Left ventricle myocardium superior (tissue), 1 donor: ENCODE results near the gene BTBD16. TPM values are rescaled to one million over a fixed set of nuclear protein-coding genes. Genes with fewer than 3 reads are reported as not detected.

Source experiments
- ATAC-seq: fragments of 200-7000 bp; cut with Tn5 transposase; one replicate; pipeline ENCODE4 v1.9.1; 2020; ENCODE audit warnings: mild to moderate bottlenecking, moderate library complexity
- DNase-seq: peaks from one replicate; pipeline ENCODE4 v3.0.0-alpha.2; 2020
- intact Hi-C: fragments of 100-400 bp; cut with micrococcal nuclease; formaldehyde crosslinking; loops from one replicate; pipeline ENCODE4 v1.11.0; 2022
- total RNA-seq: library from RNA; stranded (reverse); fragmentation: NEBNext Ultra II Directional; extraction: Animal tissue kit (Norgen Biotek cat#: 25700); gene quantifications from one replicate; pipeline ENCODE4 v1.2.1, GENCODE V29; 2021
- donor health status: DM: no; HTN: yes; CAD: no; lungs with severe emphysema.

BTBD16 gene
- total RNA-seq, 1 donor from 2014 or later: not detected

DNA sequence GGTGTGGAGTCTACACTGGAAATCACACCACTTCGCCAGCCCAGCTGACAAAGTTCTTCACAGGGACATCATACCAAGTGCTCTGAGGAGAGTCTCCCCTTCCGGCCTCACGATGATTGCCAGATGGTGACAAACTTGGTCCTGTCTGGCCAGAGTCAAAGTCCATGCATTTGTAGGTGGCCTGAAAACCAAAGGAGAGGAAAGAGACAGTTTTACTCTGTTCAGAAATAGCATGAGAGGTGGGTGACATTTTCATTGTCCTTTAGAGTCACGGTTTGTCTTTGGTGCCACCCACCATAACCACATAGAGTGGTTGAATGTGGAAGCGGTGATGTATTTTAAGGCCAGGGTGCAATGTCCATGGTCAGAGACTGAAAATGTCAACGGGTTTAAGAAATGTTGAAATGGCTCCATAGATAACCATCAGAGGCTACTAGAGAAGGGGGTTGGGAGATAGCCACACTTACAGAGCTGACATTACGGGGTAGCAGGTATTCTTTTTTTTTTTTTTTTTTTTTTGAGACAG lies 33.0 kb downstream of the BTBD16 start:
- intact Hi-C loops: no loop called here
- ATAC-seq (no peak), DNase-seq (no peak)

DNA sequence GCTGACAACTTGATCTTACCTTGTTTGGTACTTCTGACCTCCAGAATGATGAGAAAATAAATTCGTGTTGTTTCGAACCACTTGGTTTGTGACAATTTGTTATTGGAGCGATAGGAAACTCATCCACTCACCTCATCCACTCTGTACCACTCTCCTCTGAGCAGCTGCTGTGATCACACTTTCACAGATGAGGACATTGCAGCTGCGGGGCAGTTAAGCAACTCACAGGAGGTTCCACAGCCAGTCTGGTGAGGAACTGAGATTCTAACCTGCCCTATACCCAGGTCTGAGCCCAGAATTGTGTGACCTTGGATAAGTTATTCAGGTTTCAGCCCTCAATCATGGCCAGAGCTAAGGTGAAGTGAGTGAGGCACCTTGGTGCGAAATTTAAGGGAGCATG lies 35.2 kb downstream of the BTBD16 start:
- ATAC-seq (no peak), DNase-seq (no peak)
- intact Hi-C loops: no loop called here

DNA sequence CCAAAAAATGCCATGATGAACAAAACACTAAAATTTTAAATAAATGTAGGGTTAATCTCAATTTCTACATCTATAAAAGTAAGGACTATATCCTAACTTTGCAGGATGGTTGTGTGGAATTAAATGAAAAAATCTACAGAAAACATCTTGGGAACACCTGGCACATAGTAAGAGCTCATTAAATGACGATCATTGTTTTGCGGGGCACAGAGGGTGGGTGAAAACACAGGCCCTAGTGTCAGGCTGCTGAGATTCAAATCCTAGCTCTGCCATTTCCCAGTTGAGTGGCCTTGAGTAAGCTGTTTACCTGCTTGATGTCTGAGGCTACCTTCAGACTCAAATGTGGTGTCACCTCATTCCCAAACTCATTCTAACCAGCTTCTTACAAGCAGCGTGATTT lies 35.6 kb downstream of the BTBD16 start:
- DNase-seq (no peak), ATAC-seq (no peak)
- intact Hi-C loops: no loop called here

DNA sequence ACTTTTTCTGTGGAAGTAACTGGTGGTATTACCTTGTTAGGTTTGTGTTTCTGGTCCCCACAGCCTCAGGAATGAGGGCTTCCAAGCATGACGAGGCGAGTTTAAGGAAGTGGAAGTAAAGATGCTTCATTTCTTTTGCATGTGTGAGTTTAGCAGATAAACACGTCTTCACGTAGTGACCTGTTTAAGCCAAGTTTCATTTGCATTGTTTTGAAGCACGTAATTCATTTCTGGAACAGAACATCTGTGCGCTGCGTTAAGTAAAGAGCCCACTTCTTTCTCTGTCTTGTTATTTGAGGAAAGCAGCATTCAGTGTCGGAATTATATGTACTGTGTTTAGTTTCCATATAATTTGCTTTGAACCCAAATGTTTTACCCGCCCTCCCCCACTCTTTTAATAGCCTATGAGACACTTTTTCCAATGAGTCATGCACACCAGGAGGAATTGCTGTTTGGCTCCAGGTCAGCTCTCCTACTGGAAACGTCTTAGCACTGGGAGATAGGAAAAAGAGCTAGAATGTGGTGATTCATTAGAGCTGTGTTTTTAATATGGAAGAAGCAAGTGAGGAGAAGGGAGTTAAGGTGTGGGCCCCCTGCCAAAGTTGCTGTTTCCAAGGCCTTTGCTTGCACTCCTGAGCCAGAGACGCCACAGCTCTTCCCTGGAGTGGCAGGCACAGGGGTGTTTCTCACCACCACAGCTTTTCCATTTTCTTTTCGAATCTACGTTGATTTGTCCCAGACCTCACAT lies 36.7 kb downstream of the BTBD16 start:
- intact Hi-C loops: no loop called here
- DNase-seq (peak; percentile 73), ATAC-seq (peak; percentile 91)

DNA sequence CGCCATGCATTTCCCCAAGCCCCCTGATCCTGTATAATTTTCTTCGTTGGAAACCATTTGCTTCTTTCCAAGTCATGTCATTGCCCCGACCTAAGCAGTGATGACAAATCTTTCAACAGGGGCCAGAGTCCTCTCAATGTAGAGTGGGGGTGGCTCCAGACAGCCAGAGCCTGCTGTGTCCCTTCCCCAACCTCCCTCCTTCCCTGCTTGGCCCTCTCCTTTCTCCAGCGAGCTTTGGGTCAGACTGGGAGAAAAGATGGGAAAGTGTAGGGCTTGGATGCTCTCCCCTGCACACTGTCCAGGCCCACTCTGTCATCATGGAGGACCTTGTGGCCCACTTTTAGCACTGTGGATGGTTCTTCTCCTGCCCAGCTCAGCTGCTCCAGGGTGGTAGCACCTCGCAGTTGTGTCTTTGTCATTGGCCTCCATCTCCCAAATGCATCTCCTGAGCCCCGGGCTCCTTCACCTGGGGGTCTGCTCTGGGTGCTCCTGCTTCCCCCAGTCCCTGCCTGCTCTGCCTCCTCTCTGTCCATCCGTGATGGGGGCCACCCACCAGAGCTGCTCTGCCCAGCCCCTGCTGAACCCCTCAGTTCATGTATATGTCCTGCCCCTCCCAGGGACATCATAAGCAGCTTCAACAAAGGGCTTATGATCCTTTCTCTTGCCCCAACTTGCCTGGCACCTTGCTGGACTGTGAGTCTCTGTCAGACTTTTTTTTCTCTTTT lies 37.5 kb downstream of the BTBD16 start:
- intact Hi-C loops: no loop called here
- no peak for DNase-seq

DNA sequence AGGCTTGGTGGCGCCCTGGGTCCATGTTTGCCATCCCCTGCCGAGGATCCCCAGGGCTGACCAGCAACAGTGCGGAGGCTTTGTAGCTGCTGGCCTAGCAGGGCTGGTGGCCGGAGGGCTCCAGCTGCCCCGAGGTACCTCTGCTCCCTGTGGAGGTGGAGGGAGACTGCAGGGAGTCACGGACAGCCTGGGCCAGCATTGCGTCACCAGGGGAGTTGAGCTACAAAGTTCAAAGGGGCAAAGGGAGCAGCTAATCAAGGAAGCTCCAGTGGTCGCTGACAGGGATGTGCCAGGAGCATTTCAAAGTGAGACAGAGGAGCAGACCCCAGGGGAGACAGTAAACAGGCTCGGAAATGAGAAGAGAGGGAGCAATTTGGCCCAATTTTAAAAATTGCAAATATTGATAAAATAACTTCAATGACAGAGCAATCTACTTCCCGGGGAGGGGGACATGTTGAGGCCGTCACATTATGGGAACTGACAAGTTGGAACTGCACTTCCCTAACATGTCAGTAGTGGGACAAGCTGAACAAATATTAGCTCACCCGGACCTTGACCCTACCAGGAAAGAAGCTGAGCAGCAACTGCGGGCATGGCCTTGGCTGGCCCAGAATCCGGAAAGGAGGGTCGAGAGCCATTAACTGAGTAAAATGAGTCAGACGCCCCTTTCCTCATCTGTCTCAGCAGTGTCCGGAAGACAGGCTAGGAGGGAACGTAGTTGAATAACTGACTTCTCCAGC lies 39.4 kb downstream of the BTBD16 start:
- DNase-seq (no peak), ATAC-seq (no peak)
- intact Hi-C loops: no loop called here

More for the DNA sequence above, 37.5 kb downstream of the BTBD16 start:
- ATAC-seq: peak; percentile 62

DNA sequence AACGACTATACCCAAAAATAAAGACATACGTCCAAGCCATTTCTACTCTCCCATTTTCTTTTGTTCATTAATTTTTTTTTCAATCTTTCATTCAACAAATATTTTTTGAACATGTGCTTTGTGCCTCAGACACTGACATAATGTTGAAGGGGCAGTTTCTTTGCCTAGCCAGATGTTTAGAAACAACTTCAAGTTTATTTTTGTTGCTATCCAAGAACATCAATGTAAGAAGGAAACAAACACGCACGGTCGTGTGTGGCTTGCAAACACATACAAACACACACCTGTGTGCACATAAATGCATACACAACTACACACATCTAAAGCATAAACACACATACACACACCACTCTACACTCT lies 39.9 kb downstream of the BTBD16 start:
- ATAC-seq (no peak), DNase-seq (no peak)
- intact Hi-C loops: no loop called here

DNA sequence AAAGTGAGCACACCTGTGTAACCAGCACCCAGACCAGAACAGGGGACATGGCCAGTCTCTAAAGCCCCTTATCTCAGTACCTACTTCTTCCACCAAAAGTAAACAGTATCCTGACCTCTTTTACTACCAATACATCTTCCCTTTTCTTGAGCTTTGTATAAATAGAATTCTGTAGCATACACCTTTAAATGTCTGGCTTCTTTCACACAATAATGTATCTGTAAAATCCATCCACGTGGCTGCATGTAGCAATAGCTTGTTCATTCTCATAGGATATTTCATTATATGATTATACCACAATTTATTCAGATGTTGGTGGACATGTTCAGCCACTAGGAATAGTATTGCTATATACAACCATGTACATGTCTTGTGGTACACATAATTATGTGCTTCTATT lies 40.6 kb downstream of the BTBD16 start:
- DNase-seq (no peak), ATAC-seq (no peak)
- intact Hi-C loops: no loop called here

DNA sequence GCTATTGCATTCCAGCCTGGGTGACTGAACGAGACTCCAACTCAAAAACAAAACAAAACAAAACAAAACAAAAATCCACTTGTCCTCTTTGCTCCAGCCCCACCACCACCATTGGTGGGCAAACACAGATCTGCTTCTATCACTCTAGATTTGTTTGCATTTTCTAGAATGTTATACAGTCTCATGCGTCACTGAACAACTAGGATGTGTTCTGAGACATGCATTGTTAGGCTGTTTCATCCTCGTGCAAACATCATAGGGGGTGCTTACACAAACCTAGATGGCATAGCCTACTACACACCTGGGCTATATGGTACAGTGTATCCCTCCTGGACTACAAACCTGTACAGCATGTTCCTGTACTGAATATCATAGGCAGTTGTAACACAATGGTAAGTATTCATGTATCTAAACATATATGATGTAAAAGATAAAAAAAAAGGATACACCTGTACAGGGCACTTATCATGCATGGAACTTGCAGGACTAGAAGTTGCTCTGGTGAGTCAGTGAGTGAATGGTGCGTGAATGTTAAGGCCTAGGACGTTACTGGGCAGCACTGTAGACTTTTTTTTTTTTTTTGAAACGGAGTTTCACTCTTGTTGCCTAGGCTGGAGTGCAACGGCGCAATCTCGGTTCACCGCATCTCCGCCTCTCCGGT lies 45.3 kb downstream of the BTBD16 start:
- DNase-seq (no peak), ATAC-seq (no peak)
- intact Hi-C loops: no loop called here

DNA sequence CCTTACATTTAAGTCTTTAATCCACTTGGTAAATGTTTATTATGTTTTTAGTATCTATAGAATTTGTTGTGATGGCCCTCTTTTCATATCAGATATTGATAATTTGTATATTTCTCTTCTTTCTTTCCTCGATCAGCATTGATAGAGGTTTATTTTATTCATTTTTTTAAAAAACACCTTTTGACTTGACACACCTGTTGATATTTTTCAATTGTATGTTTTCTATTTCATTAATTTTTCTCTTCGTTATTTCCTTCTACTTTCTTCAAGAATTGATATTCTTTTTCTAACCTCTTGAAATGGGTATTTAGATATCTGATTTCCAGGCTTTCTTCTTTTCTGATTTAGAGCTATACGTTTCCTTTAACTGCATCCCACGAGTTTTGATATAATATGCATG lies 50.9 kb downstream of the BTBD16 start:
- intact Hi-C loops: no loop called here
- ATAC-seq (no peak), DNase-seq (no peak)

DNA sequence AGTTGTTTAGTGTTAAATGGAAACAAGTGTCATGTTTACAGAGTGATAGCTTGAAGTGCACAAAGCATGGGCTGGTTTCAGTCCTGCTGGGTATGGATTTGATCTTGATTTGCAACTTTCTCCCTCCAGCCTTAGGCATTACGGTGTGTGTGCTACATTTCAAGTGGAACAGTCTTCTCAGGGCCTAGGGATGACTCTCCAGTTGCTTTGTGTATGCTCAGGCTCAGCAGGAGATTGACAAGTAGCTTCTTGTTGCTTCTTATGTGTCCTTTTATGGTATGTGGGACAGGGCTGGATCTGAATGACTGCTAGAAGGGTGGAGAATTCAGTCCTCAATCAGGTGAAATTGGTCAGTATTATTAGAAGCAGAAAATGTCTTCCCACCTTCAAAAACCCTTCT lies 52.1 kb downstream of the BTBD16 start:
- no peak for DNase-seq
- intact Hi-C loops: no loop called here
- no peak for ATAC-seq

DNA sequence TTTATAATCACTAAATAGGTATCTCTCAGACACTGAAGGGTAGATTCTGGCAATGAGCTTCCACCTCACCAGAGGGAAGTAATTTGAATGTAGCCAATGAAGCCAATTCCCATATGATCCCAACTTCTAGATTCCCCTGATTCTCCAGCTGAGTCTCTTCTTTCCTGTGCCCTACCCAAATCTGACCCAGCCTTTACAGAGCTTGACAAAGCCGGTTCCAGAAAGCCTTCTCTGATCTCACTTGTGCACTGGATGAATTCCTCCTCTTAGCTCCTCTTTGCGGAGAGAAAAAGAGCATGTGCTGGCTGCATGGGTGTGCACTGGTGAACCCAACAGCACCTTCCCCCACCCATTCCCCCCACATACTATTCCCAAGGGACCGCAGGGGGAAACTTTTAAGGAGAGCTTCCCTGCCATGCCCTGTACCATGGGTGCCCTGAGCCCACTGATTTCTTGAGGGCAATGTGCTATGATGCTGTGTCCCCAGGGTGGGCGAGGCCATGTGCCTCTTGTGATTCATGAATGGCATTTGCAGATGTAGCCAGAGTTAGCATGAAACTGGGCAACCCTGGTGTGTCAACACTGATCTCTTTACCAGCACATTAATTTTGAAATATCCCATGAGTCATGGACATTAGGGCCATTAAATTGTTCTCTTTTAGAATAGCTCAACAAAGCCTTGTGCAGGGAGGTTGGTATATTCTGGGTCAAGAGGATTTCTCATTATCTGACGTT lies 53.0 kb downstream of the BTBD16 start:
- ATAC-seq (no peak), DNase-seq (no peak)
- intact Hi-C loops: no loop called here

DNA sequence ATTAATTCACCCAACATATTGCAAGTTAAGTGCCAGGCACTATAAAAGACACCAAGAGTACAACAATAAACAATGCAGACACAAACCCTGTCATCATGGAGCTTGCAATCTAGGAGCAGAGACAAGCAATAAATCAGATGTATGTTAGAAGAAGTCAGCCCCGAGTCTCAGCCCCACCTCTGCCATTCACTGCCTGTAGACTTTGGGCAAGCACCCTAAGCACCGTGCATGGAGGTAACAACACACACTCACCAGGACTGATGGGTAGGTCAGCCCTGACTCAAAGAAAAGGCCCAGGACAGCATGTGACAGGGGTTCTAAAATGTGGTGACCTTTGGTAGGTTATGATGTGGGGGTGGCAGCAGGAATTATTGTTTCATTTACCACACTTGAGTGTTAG lies 54.1 kb downstream of the BTBD16 start:
- intact Hi-C loops: no loop called here
- ATAC-seq: no peak

DNA sequence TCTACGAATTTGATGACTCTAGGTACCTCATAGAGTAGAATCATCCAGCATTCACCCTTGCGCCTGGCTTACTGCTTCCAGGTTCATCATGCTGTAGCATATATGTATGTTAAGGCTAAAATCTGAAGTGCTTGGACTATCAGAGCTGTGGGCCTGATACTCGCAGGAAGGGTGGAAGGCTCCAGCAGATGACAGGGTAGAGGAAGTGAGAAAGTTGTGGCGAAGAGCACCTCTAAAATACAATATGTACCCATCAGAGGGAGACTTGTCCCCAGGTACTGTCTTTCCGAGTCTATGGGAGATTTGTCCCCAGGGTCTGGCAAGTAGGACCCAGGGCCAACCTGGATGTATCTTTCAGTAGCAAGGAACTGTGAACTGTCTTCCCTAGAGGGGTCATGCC lies 55.3 kb downstream of the BTBD16 start:
- ATAC-seq: no peak
- no peak for DNase-seq
- intact Hi-C loops: no loop called here

More for the DNA sequence above, 54.1 kb downstream of the BTBD16 start:
- no peak for DNase-seq

DNA sequence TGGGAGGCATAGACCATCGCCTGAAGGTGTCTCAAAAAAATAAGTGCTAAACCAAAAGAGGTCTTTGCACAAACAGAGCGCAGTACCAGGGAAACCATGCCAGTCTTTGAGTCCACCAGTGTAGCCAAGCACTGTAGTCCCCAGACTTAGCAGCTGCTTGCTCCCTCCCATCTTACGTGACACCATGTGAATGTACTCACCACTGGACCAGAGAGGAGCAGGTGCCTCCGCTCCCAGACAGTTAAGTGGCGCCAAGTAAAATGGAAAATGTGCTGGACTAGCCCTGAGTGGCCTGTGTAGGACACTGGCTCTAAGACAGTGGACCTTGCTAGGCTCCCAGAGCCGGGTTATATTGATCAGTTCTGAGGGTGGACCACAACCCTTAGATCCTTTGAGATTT lies 55.7 kb downstream of the BTBD16 start:
- ATAC-seq (no peak), DNase-seq (no peak)
- intact Hi-C loops: no loop called here

DNA sequence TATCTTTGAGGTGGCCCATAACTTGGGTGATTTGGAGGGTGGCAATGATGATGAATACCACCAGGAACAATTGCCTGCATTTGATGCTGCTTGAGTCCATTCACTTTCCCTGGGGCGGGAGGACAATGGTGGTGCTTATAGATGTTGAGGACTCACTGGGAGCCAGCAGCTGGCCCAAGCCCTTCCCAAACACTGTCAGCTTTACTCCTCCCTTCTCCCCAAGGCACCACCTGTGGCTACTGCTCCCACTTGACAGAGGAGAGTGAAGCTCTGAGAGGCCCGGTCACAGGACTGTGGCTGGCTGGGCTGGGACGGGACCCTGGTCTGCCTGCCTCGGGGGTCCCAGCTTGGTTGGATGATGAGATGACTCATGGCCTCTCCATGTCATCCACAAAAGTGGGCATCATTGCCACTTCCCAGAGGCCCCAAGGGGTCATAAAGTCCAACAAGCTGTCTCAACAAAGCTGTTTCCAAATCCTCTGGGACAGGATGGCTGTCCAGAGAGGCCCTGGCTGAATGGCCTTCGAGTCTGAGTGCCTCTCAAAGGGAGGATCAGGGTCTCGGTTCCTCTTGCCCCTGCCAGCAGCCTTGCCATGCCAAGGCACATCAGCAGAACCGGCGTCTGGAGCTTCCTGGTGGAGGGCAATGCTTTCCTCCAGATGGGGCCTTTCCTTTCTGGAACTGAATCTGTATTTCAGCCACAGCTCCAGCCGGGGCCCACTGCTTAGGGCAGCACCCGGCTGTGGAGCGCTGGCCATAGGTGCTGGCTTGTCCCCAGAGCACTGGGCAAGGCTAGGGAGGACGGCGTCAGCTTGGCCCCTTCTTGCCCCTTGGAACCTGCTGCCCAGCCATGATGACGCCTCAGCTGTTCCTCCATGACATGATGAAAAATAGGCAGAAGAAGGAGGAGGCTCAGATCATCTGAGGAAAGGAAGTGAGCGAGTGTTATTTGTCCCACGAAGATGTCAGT lies 56.4 kb downstream of the BTBD16 start:
- intact Hi-C loops: no loop called here
- DNase-seq: no peak

DNA sequence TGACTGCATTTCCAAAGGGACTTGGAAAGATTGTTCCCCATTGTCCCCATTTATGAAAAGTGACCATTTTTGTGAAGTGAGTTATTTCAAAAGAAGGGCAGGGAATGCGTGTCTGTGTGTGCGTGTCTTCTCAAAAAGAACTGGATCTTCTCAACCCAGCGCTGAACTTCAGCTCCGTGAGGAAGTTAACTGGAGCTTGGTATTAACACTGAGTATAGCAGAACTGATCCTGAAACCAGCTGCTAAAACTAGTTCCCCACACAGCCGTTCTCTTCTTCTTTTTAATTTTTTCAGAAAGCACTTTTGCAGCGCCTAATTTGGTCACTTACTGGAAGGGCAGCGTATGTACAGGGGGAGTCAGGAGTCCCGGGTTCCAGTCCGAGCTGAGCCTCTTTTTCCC lies 57.6 kb downstream of the BTBD16 start:
- intact Hi-C loops: no loop called here
- ATAC-seq (peak; percentile 39), DNase-seq (no peak)

More for the DNA sequence above, 56.4 kb downstream of the BTBD16 start:
- no peak for ATAC-seq

DNA sequence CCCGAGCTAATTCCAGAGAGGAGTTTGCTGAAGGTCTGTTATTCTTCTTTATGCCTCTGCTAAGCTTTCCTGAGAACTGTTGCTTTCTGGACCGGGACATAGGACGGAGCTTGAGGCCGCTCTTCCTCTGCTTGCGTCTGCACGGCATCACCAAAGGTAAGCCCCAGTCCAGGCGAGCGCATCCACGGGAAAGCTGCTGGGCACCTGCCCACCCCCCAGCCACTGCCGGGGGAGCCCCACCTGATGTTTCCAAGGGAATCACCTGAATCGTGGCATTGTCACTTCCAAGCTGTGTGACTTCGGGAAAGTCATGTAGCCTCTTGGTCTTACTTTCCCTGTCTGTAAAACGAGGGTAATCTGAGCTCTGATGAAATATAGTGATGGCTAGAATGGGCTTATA lies 58.3 kb downstream of the BTBD16 start:
- DNase-seq (no peak), ATAC-seq (no peak)
- intact Hi-C loops: no loop called here
